ENCODE data around the gene ADCY1.

Gene ADCY1

GRCh38 chr7:45700556-45700955 lies 126.4 kb downstream of the ADCY1 start:
- in situ Hi-C loops (cut with HindIII; ENCODE audit: low pct_ligation_motif_present, low sequenced_read_pairs), result no loop called here
- no peak for DNase-seq
- no peaks in the 10 kb centered on the region for H3K27me3 ChIP-seq (replicated peaks)
- no peaks in the 10 kb centered on the region for H3K36me3 ChIP-seq (replicated peaks)
- TF ChIP-seq CTCF (IDR thresholded peaks at IDR 0.05; ENCODE audit: low read depth, low read length, missing control alignments), result no peak
- H3K4me3 ChIP-seq (ENCODE audit: low read depth, low read length), result no peak overlapping the region
- H3K27ac ChIP-seq, result no peak overlapping the region

- no peak overlapping the region for H3K4me3 ChIP-seq (ENCODE audit: low read depth, low read length)
- no peaks in the 10 kb centered on the region for H3K36me3 ChIP-seq (replicated peaks)
- H3K27me3 ChIP-seq (replicated peaks), result no peaks in the 10 kb centered on the region
- no peak for DNase-seq
- TF ChIP-seq CTCF (IDR thresholded peaks at IDR 0.05; ENCODE audit: low read depth, low read length, missing control alignments), result no peak
- in situ Hi-C loops (cut with HindIII; ENCODE audit: low pct_ligation_motif_present, low sequenced_read_pairs), result no loop called here
- no peak overlapping the region for H3K27ac ChIP-seq
Observed at GRCh38 chr7:45701701-45702510, 127.7 kb downstream of the ADCY1 start.

DNA sequence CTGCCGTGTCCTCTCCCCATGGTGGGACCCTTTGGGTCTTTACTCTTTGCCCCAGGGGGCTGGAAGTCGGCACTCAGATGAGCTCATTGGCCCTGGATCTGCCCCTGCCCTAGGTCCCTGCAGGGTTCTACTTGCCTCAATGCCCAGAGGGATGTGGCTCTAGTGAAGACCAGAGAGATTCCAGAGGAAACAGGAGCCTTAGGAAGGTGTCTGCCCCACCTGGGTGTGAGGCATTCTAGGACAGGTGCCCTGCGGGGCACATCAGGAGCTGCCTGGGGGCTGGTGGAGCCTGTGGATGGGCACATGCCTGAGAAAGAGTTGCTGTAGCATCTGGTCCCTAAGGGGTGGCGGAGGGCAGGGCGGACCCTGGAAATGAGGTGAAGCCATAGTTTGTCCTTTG lies 128.6 kb downstream of the ADCY1 start:
- DNase-seq, result no peak
- in situ Hi-C loops (cut with HindIII; ENCODE audit: low pct_ligation_motif_present, low sequenced_read_pairs), result no loop called here
- Histone ChIP-seq H3K36me3 (replicated peaks) (no peaks in the 10 kb centered on the region), H3K27ac (no peak overlapping the region), H3K4me3 (ENCODE audit: low read depth, low read length) (no peak overlapping the region), H3K27me3 (replicated peaks) (no peaks in the 10 kb centered on the region)
- no peak for TF ChIP-seq CTCF (IDR thresholded peaks at IDR 0.05; ENCODE audit: low read depth, low read length, missing control alignments)

GRCh38 chr7:45703373-45703821 lies 129.2 kb downstream of the ADCY1 start:
- H3K36me3 ChIP-seq (replicated peaks), result no peaks in the 10 kb centered on the region
- no peak overlapping the region for H3K4me3 ChIP-seq (ENCODE audit: low read depth, low read length)
- no peaks in the 10 kb centered on the region for H3K27me3 ChIP-seq (replicated peaks)
- in situ Hi-C loops (cut with HindIII; ENCODE audit: low pct_ligation_motif_present, low sequenced_read_pairs), result no loop called here
- no peak for DNase-seq
- TF ChIP-seq CTCF (IDR thresholded peaks at IDR 0.05; ENCODE audit: low read depth, low read length, missing control alignments), result no peak
- no peak overlapping the region for H3K27ac ChIP-seq

GRCh38 chr7:45703911-45704682 lies 129.9 kb downstream of the ADCY1 start:
- in situ Hi-C loops (cut with HindIII; ENCODE audit: low pct_ligation_motif_present, low sequenced_read_pairs), result no loop called here
- no peak for DNase-seq
- Histone ChIP-seq H3K27ac (no peak overlapping the region), H3K27me3 (replicated peaks) (no peaks in the 10 kb centered on the region), H3K36me3 (replicated peaks) (no peaks in the 10 kb centered on the region), H3K4me3 (ENCODE audit: low read depth, low read length) (no peak overlapping the region)
- no peak for TF ChIP-seq CTCF (IDR thresholded peaks at IDR 0.05; ENCODE audit: low read depth, low read length, missing control alignments)
